SK-N-MC (cell line): ENCODE data around the gene SLC7A8.
"Not testable (repeated sequence)": the region's sequence is repeated elsewhere in the genome, so short reads cannot be mapped to it uniquely, and the experiment has no call there.

Source experiments
- DNase-seq: peaks from one replicate; pipeline ENCODE4 v3.0.0-alpha.2; 2011; ENCODE audit warnings: low read depth, low spot score
- H3K27ac ChIP-seq: fragments of 200-600 bp; sonication (generic); 2 replicates; pipeline ENCODE4 v1.5.1; 2016; ENCODE audit warnings: mixed run types
- H3K36me3 ChIP-seq: fragments of 200-600 bp; sonication (generic); 2 replicates; pipeline ENCODE4 v1.6.1; 2017; ENCODE audit warnings: antibody characterized with exemption, low read length, mixed read lengths; ENCODE audit not compliant: insufficient read depth
- H3K4me3 ChIP-seq: fragments of 200-600 bp; sonication (generic); 2 replicates; pipeline ENCODE4 v1.5.1; 2016
- H3K9ac ChIP-seq: fragments of 200-600 bp; sonication (generic); 2 replicates; pipeline ENCODE4 v1.8.0; 2017; ENCODE audit warnings: mixed run types, mixed read lengths; ENCODE audit not compliant: insufficient read length
- H3K9me3 ChIP-seq: fragments of 200-600 bp; sonication (generic); 2 replicates; pipeline ENCODE4 v1.6.1; 2017; ENCODE audit warnings: low read depth, mild to moderate bottlenecking, antibody characterized with exemption, low read length, moderate library complexity, mixed read lengths
- EZH2 ChIP-seq: fragments of 200-600 bp; sonication (generic); IDR thresholded peaks from one replicate; pipeline ENCODE4 v1.6.1; 2017; ENCODE audit warnings: antibody characterized with exemption
- FOXP2 ChIP-seq: optimal IDR thresholded peaks from 2 replicates; pipeline ENCODE3; 2011; ENCODE audit warnings: mild to moderate bottlenecking, moderate library complexity; ENCODE audit not compliant: insufficient read depth; ENCODE audit errors: extremely low read length, control extremely low read depth
- POLR2AphosphoS5 ChIP-seq: IDR thresholded peaks from 2 replicates; pipeline ENCODE4 v1.6.1; 2012; ENCODE audit warnings: mild to moderate bottlenecking, low read depth, low read length, borderline replicate concordance

Gene SLC7A8

DNA sequence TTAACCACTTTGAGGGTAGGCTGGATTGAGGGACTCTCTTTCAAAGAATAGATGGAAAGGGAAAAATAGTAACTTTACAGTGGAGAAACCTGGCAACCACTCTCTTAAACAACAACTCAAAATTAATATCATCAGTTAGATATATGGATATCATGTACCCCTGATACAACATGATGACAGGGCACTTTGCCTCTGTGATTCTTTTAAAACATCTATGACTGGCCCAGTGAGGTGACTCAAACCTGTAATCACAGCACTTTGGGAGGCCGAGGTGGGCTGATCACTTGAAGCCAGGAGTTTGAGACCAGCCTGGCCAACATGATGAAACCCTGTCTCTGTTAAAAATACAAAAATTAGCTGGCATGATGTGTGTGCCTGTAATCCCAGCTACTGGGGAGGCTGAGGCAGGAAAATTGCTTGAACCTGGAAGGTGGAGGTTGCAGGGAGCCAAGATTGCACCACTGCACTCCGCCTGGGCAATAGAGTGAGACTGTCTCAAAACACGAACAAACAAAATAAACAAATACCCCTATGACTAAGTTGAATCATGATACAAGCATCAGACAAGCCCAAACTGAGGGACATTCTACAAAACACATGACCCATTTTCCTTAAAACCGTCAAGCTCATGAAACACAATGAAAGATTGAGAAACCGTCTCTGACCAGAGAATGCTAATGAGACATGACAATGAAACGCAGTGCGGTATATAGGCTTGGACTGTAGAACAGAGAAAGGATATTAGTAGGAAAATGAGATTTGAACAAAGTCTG lies 26.4 kb upstream of the SLC7A8 start:
- H3K4me3 ChIP-seq: no peak overlapping the region
- no peaks in the 10 kb centered on the region for H3K9me3 ChIP-seq
- H3K36me3 ChIP-seq: no peaks in the 10 kb centered on the region
- DNase-seq: no peak
- no peak for TF ChIP-seq FOXP2
- no peak for TF ChIP-seq POLR2AphosphoS5
- TF ChIP-seq EZH2: no peak
- no peak overlapping the region for H3K27ac ChIP-seq
- H3K9ac ChIP-seq: no peak overlapping the region

DNA sequence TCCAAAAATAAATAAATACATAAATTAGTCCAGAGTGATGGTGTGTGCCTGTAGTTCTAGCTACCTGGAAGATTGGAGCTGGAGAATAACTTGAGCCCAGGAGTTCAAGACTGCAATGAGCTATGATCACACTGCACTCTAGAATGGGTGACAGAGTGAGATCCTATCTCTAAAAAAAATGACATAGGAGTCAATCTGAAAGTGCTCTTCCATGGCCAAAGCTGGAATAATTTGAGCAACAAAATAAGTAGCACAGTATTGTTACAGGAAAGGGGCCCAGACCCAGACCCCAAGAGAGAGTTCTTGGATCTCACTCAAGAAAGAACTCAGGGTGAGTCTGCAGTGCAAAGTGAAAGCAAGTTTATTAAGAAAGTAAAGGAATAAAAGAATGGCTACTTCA lies 24.9 kb upstream of the SLC7A8 start:
- Histone ChIP-seq H3K27ac (no peak overlapping the region), H3K9me3 (no peaks in the 10 kb centered on the region), H3K9ac (no peak overlapping the region), H3K36me3 (no peaks in the 10 kb centered on the region), H3K4me3 (no peak overlapping the region)
- DNase-seq: no peak
- TF ChIP-seq FOXP2 (no peak), POLR2AphosphoS5 (no peak), EZH2 (no peak)

DNA sequence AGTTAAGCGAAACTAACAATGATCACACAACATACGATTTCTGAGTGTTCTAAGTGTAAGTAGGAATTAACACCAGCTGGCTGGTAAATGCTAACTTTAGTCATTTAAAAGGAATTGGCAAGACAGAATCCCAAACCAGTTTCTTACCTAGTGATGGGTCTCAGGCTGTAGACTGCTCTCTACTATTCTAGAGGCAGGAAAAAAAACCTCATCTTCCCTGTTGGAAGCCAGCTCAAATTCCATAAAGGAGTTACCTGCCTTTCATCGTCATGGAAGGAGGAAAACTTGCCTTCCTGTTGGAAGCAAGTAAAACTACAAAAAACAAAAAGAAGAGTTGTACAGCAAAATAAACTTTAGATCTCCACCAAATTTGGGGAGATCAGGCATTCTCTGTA lies 23.7 kb upstream of the SLC7A8 start:
- Histone ChIP-seq H3K27ac (no peak overlapping the region), H3K9ac (no peak overlapping the region), H3K36me3 (no peaks in the 10 kb centered on the region), H3K9me3 (no peaks in the 10 kb centered on the region), H3K4me3 (no peak overlapping the region)
- no peak for DNase-seq
- TF ChIP-seq EZH2 (no peak), FOXP2 (no peak), POLR2AphosphoS5 (no peak)

DNA sequence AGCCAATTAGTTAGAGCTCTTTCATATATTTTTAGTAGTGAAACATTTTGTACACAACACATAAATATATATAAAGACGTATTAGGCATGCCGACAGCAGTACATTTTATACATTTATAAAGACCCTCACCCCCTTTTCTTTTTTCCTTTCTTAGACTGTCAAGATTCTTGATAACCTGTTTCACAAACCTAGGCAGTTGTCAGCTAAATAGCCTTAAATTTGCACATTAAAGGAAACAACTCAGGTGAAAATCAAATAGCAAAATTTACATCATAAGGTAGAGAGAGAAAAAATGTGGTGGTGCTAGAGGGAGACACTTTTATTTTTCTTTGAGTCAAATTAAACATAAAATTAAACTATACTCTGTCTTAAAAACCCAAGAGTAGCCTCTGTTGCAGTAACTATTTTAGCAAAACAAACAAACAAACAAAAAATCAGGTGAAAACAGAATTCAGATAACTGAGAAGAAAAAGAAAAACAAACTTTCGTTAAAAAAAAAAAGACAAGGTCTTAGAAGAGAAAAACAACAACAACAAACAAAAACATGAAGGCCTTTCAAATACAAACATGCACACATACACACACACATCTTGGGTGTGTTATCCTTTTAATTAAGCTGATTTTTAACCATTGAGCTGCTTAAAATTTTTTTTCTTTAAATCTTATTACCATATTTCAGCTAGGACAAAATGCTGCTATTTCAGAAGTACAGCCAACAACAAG lies 23.1 kb upstream of the SLC7A8 start:
- Histone ChIP-seq H3K9me3 (no peaks in the 10 kb centered on the region), H3K9ac (no peak overlapping the region), H3K4me3 (no peak overlapping the region), H3K27ac (no peak overlapping the region), H3K36me3 (no peaks in the 10 kb centered on the region)
- no peak for TF ChIP-seq FOXP2
- no peak for TF ChIP-seq EZH2
- TF ChIP-seq POLR2AphosphoS5: no peak
- no peak for DNase-seq

DNA sequence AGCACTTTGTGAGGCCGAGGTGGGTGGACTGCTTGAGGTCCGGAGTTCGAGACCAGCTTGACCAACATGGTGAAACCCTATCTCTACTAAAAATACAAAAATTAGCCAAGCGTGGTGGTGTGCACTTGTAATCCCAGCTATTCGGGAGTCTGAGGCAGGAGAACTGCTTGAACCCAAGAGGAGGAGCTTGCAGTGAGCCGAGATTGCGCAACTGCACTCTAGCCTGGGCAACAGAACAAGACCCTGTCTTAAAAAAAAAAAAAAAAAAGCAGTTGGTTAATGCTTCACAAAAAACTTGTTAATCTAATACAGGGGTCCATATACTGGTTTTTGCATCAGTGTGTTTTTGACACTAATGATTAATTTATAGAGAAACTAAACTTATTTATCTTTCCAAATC lies 18.5 kb upstream of the SLC7A8 start:
- Histone ChIP-seq H3K9me3 (no peaks in the 10 kb centered on the region), H3K36me3 (no peaks in the 10 kb centered on the region), H3K4me3 (no peak overlapping the region), H3K27ac (no peak overlapping the region), H3K9ac (no peak overlapping the region)
- no peak for TF ChIP-seq FOXP2
- DNase-seq: no peak

DNA sequence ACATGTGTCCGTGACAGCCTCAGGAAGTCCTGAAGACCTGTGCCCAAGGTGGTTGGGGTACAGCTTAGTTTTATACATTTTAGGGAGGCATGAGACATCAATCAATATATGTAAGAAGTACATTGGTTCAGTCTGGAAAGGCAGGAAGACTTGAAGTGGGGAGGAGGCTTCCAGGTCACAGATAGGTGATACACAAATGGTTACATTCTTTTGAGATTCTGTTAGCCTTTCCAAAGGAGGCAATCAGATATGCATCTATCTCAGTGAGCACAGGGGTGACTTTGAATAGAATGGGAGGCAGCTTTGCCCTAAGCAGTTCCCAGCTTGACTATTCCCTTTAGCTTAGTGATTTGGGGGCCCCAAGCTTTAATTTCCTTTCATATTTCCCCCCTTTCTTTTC lies 15.7 kb upstream of the SLC7A8 start:
- H3K36me3 ChIP-seq, H3K9ac ChIP-seq, H3K27ac ChIP-seq, H3K4me3 ChIP-seq, H3K9me3 ChIP-seq, DNase-seq: not testable (repeated sequence)

DNA sequence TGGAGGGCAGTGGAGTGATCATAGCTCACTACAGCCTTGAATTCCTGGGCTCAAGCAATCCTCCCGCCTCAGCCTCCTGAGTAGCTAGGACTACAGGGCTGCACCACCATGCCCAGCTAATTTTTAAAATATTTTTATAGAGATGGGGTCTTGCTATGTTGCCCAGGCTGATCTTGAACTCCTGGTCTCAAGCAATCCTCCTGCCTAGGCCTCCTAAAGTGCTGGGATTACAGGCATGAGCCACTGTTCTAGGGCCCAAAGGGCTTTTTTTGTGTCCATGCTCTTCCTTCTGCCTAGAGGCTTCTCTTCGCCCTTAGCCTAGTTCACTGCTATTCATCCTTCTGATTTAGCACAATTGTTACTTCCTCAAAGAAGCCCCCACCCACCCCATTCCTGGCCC lies 13.0 kb upstream of the SLC7A8 start:
- DNase-seq, H3K4me3 ChIP-seq, H3K36me3 ChIP-seq, H3K9me3 ChIP-seq, H3K9ac ChIP-seq, H3K27ac ChIP-seq: not testable (repeated sequence)

DNA sequence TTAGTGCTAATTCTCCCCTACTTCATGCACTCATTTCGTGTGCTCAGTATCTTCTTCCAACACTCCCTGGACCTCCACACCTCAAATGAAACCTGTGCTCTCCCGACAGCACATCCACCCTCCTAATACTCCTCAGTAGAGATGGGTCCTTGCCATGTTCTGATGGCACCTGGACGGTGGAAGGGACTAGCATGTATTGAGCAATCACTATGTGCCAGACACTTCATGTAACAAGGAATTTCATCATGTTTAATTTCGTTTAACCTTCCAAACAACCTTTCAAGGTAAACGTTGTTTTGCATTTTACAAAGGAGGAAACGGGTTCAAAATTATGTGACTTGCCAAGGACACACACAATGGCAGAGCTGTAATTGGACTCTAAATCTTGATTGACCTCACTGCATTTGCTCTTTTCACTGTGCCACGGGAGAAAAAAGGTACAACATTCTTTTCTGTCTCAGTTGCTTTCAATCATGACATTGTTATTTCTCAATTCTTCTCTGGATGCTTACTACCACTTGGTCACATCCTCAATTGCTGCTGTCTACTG lies 12.2 kb upstream of the SLC7A8 start:
- Histone ChIP-seq H3K27ac (no peak overlapping the region), H3K4me3 (no peak overlapping the region), H3K9ac (no peak overlapping the region), H3K9me3 (no peaks in the 10 kb centered on the region), H3K36me3 (no peaks in the 10 kb centered on the region)
- TF ChIP-seq EZH2: no peak
- TF ChIP-seq FOXP2: no peak
- TF ChIP-seq POLR2AphosphoS5: no peak
- no peak for DNase-seq

DNA sequence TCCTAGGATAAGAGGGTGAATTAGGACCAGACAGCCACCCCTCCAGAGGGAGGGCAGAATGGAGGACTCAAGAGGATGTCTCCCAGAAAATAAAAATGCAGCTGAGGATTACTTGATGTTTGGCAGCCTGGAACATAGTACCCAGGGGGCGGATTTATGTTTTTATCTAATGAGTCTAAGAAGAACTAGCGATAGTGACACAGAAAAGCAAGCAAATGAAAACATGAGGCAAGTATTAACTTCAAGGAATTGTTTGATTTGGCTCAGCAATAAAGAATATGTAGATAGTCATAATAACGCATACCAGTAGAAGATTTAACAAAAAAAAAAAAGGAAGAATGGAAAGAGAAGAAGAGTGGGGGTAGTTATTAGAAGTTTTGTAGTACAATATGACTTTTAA lies 10.0 kb upstream of the SLC7A8 start:
- Histone ChIP-seq H3K27ac (no peak overlapping the region), H3K9ac (no peak overlapping the region), H3K4me3 (no peak overlapping the region), H3K36me3 (no peaks in the 10 kb centered on the region), H3K9me3 (no peaks in the 10 kb centered on the region)
- no peak for TF ChIP-seq EZH2
- TF ChIP-seq POLR2AphosphoS5: no peak
- TF ChIP-seq FOXP2: no peak
- no peak for DNase-seq
